Pons (tissue), 1 donor: ENCODE results near the gene SNED1.

ENCODE experiments used
- DNase-seq: peaks from one replicate; pipeline ENCODE4 v3.0.0-alpha.2; 2016; ENCODE audit warnings: low spot score

Gene SNED1

DNA sequence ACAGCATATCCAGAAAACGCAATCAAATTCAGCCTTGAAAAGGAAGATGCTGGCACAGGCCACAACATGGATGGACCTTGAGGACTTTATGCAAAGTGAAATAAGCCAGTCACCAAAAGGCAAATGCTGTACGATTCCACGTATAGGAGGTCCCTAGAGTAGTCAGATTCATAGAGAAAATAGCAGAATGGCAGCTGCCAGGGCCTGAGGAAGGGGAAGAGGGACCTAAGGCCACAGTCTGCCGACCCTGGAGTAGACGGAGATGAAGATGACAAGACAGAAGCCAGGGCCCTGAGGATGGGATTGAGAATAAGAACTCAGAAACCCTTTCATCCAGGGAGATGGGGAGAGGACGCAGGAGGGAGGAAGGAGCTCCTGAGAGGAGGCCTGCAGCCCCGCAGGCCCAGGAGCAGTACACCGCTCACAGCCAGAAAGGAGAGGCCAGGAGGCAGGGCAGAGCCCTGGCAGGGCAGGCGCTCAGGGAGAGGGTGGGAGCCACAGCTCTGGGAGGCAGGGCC is 111.7 kb downstream of the SNED1 start:
- no peak for DNase-seq

DNA sequence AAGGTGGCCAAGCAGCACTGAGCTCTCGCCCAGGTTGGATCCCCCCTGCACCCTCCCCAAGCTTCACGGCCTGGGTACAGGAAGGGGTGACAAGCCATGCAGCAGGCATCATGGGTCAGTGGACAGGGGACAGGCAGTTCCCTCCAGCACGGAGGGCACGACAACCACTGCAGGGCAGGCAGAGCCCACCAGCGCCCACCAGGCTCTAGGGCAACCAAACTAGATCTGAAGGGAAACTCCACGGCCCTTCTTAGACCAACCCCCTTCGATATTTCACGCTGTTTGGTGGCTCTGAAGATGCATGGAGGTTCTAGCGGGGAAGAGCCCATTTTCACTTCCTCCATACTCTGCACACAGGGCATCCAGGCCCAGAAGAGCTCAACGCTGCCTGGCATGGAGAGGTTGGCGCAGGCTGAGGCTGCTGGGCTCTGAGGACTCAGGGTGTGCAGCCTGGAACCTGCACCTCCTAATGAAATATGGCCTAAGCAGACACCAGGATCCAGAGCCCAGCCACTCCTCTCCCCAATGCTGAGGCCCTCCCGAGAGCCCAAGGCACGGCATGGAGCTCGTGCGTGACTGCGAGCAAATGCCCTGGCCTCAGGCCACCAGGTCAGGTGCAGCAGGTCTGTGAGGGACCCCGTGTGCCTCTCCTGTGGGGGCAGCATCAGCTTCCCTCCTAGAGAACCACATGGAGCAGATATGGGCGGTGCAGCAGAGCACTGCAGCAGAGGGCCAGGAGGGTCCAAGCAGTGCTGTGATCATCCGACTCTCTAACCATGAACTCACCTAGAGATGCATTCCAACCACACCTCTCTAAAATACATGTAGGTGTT is 112.4 kb downstream of the SNED1 start:
- no peak for DNase-seq

DNA sequence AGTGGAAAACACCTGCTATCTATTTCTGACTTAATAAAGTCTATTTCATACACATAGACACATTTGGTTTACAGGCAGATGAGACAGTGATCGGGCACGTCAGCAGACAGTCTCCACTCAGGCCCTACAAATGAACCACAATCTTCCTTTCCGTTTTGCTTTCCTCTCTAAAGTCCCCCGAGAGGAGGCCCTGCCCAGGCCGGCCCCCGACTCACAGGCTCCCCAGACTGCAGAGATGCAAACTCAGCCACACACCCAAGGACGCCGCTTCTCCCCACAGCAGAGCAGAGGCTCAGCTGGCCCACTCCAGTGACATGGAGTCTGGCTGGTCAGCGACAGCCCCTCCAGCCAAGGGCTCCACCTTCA is 113.0 kb downstream of the SNED1 start:
- no peak for DNase-seq

DNA sequence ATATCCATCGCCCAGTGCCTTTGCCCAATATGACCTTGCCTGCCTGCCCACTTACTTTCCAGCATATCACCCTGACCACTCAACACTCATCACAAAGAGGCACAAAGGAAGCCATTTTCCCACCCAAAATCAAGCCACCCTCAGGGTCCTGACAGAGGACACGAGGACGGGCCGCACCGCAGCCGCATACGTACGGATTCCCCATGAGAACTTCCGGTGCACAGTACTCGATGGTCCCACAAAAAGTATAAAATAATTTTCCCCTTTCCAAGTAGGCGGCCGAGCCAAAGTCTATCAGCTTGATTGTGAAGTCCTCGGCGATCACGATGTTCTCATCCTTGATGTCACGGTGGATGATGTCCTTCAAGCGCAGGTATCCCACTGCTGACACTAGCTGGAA is 113.6 kb downstream of the SNED1 start:
- DNase-seq, result no peak

DNA sequence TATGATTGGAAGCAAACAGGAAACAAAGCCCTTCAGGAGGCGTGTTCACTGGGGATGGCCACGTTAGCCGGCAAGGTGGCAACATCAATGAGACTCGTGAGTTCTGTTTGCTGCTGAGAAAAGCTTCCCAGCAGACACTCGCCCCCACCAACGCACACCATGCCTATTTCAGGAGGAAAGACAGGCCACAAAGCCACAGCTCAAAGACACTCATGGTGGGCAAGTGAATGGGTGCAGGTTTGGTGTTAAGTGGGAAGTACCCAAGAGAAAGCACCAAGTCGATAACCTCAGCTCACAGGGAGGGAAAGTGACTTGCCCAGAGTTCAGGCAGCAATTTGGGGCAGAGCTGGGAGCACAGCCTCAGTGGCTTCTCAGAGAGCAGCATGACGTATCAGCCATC is 114.2 kb downstream of the SNED1 start:
- no peak for DNase-seq

DNA sequence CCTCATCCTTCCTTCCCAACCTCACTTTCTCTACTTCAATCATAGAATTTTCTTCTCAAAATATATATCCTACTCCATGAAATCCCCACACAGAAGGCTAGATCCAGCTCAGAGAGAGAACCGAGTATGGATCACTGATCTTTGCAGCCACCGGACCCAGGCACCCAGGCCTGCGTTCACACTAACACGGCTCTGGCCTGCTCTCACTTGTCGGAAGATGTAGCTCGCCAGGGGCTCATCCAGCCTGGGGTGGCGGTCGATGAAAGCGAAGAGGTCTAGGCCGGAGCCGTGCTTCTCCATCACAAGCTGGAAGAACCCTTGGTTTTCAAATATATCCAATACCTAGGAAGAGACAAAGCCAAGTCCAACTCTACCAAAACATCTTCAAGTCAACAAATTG is 116.4 kb downstream of the SNED1 start:
- no peak for DNase-seq

DNA sequence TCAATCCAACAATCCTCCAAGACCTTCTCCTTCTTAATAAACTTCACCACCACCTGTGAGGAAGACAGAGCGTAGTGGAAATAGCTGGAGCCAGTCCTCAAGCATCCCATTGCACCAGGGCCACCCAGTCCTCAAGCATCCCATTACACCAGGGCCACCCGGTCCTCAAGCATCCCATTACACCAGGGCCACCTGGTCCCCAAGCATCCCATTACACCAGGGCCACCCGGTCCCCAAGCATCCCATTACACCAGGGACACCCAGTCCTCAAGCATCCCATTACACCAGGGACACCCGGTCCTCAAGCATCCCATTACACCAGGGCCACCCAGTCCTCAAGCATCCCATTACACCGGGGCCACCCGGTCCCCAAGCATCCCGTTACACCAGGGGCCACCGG is 116.9 kb downstream of the SNED1 start:
- no peak for DNase-seq

DNA sequence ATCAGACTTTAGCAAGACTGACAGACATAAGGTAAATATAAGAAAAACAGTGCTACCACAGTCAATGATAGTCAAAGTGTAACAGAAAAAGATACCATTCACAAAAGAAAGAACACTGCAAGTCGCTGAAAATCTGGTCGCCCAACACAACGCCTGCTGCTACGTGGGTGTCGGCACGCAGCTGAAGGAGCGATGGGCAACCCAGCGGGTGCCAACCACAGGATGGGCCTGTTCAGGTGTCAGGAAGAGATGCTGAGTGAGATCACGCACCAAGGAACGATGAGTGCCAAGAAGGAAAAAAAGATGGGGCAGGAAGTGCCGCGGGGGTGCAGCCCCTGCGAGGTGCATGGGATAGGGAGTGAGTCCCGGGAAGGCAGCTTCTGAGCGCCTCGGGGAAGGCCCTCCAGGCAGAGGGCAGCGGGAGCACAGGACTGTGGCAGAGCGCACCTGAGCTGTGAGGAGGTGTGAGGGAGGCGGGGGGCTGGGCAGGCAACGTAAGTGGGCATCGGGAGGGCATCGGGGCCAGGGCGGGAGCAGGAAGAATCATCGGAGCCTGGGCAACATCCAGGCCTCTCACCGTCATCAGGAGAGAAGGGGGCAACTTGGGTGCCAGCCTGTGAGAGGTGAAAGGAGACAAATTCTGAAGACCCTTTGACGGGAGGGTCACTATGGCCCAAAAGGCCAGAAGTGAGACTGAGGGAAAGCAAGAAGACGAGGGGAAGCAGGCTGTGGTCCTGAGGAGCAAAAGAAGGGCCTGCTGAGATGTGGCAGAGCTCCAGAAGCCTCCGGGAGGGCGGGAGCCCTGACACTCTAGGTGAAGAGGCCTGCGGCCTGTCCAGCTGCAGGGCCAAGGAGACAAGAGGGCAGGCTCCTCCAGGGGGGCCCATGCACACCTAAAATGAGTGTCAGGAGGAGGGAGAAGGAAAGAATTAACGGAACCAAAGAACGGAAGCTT is 118.5 kb downstream of the SNED1 start:
- DNase-seq, result no peak

DNA sequence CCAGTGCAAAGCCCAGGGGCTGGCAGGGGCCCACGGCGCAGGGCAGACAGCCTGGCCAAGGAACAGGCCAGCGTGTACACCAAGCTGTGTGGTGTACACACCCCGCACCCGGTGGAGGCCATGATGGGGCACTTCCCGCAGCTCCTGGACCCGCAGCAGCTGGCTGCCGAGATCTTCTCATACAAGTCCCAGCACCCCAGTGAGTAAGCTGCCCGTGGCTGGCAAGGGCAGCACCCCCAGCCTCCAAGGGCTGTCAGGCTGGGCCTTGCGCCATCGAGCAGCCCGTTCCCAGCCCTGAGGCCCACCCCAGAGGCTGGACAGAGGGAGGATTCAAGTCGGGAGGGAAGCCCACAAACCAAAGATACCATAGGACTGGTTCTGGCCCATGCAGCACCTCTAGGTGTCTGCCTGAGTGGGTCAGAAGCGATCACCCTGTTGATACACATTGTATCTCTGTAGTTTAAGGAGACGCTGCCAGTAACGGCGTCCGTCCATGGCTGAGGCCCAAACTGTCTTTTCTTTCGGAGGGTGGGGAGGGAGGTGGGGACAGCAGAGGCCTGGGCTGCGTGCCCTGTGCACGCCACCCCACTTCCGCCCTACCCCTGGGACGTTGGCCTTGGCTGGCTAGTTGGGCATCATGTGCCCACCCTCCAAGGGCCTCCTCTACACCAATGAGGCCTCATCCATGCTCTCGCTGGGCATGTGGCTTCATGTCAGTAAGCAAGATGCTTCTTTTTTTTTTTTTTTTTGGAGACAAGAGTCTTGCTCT is 120.5 kb downstream of the SNED1 start:
- no peak for DNase-seq

DNA sequence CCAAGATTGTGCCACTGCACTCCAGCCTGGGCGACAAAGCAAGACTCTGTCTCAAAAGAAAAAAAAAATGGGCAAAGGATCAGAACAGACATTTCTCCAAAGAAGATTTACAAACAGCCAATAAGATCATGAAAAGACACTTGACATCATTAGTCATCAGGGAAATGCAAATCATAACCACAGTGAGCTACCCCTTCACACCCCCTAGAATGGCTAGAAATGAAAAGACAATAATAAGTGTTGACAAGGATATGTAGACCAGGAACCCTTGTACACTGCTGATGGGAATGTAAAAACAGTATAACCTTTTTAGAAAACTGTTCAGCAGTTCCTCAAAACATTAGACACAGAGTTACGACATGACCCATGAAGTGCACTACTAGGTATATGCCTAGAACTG is 122.0 kb downstream of the SNED1 start:
- DNase-seq, result no peak

DNA sequence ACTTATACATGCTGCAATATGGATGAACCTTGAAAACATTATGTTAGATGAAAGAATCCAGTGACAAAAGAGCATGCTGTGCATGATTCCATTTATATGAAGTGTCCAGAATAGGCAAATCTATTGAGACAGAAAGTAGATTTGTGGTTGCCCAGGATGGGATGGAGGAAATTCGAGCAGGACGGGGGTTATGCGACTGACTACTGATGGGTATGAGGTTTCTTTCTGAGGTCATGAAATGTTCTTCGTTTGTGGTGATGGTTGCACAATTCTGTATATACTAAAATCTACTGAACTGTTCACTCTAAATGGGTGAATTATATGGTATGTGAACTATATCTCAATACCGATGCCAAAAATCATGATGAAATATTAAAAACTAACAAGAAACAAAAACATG is 122.6 kb downstream of the SNED1 start:
- no peak for DNase-seq

DNA sequence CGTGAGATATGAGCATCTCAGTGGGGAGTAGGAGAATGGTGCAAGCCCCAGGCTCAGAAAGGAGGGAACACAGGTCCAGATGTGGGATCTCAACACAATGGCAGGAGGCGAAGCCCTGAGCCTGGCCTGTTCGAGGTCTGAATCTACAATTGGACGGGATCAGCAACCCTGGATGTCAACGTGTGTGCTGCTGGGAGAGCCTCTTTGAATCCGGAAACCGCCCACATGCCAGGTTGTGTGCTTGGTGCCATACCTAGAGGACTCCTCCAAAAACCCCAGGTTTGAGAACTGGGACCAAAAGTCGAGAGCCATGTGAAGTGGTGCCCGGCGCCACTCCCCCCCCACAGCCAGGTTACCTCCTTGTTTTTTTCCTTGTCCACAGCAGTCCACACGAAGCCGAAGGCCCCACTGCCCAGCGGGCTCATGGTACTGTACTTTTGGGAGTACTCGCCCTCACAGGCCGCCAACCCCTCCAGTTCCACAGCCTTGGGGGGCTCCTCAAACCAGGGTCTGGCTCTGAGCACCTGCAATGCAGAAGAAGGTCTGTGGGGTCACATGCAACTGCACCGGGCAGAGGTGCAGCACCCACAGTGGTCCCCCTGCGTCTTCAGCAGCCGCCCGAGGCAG is 124.1 kb downstream of the SNED1 start:
- no peak for DNase-seq

DNA sequence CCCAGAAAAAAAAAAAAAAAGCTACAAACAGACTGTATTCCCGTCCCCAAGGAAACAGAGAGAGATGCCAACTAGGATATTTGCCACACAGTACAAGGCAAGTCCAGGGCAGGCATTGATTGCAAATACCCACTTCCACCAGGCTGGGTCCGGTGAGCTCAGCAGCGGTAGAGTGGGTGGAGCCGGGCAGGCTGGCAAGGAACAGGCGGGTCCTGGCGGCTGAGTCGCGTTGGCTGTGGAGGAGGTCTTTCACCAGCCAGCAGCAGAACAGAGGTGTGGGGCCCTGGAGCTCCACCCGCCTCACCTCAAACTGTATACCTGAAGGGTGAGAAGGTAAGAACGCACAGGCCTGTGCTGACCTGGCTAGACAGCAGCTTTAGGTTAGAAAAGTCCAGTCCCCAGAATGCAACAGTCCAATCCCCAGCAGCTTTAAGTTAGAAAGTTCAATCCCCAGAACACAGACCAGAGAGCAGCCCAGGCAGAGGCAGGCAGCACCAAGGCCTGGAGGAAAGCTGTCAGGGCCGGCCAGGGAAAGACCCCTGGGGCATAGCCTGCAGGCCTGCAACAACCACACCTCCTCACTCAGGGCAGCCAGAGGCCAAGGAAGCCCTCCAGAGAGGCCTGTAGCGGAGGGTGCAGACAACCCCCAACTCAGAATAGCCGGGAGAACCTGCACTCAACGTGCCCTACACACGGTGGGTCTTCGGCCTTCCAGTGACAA is 125.6 kb downstream of the SNED1 start:
- DNase-seq, result no peak

DNA sequence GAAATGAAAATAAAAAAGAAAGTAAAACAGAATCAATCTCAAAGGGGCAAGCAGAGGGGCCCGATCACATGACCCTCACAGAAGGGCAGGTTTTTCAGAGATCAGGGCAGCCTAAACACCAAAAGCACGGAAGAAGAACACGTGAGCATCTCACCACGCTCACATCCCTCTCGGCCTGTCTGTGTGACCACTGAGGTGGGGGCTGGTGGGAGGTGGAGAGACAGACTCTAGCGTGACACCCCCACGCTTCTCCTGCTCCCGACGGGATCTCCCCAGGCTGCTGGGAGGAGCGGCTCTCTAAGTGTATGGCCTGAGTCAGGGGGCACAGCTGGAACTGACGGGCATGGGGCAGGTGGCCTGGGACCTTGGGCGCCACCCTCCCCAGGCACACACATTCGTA is 127.2 kb downstream of the SNED1 start:
- DNase-seq, result no peak

DNA sequence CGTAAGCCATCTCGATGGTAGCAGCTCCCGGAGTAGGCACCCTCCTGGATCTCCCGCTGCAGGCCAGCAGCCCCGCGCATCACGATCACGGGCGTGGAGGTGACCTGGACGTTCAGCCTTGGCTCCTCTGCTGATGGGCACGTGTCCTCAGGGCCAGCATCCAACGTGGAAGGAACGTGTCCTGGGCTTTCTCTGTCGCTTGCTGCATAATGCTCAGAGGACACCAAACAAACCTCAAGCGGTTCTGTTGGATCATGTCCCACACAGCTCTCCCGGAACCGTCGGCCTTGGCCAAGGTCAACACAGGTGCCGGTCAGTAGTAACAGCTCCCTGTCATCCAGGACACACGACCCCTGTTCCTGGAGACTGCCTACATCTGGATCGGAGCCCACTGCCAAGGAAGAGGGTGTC is 127.8 kb downstream of the SNED1 start:
- DNase-seq, result no peak

DNA sequence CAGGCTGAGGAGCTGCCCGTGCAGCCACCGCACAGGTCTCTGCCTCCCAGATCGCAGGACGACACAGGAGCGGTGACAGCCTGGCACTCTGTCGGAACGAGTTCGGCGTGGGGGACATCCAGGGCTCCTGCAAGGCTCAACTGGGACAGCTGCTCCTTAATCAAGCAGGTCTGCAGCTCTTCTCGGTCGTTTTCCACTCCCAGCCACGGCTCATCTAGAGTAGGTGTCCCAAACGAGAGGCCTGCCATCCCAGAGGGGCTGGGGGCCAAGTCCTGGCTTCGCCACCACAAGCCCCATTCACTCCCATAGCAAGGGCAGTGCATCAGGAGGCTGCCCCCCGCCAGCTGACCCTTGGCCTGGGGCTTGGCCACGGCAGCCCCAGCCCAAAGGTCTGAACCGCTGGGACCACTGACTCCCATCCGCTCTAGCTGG is 128.4 kb downstream of the SNED1 start:
- no peak for DNase-seq

DNA sequence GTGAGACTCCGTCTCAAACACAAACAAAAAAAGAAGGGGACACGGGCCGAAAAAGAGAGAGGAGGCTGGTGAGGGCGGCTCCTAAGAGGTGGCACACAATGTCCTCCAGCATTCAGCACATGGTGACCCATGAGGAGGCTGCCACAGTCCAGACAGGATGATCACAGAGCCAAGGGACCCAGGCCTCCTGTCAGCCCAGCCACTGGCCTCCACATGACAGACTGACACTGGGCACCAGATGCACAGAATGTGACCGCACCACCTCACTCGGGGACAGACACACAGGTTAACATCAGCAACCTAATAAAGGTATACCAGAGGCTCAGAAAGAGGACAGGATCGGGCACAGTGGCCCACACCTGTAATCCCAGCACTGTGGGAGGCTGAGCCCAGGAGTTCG is 129.8 kb downstream of the SNED1 start:
- DNase-seq, result no peak

DNA sequence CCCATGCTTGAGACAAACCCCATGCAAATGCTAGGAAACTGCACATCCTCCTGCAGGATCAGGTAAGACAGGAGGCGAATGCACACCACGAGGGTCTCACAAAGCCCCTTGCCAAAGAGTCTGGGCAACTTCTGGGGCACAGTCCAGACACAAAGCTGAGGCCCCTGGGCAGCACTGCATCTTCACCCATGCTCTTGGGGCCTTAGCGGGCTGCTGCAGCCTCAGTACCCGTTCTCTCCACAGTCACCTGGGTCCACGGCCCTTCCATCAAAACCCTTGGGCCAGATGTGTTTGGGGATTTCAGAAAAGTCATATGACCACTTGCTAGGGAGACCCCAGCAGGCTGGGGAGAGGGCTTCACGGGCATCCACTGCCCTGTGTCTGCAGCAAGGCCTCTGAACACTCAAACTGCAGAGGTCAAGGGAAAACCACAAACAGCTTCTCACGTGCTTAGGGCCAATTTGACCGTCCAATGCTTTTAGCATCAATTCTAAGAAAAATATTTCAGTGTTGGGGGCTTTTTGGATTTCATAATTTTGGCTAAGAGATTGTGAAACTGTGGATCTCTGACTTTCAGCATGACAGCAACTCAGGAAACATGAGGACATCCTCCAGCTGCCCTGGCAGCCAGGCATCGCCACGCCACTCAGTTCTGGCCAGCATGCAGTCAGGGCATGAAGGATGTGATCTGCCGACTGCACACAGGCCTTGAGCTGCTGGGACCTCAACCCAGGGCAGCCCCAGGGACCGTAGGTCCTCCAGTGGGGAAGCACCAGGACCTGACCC is 130.9 kb downstream of the SNED1 start:
- DNase-seq, result no peak

DNA sequence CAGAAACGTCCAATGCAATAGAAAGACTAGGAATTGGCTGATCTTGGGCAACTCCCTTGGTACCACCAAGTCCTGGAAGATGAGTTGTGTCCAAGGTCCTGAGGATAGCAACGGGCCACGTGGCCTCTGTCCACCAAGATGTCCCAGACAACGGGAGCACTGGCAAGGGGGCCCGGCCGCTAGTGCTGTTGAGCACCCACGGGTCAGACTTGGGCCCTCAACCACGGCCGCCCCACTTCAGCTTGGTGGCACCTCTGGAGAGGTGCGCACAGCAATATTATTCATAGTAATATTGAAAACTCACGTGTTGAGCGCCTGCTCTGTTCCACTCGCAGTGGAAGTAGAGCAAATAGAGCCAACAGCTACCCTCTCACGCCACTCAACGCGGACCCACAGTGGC is 131.9 kb downstream of the SNED1 start:
- DNase-seq, result no peak

DNA sequence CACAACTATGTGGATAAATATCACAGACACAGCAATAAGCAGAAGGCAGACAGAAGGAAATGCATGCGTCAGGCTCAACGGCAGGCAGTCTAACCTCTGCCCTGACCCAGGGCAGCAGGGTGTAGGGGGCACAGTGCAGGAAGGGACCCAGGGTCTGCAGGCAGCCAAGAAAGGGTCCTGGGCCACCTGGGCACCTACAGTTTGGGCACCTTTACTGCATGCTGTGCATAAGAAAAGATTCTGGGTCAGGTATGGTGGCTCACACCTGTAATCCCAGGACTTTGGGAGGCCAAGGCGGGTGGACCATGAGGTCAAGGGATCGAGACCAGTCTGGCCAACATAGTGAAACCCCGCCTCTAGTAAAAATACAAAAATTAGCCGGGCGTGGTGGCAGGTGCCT is 133.1 kb downstream of the SNED1 start:
- no peak for DNase-seq
